Neural crest cell (in vitro differentiated cells): ENCODE data around the gene SMAD2. TPM values are rescaled to one million over a fixed set of nuclear protein-coding genes. Genes with fewer than 3 reads are reported as not detected.
A peak's percentile ranks its signal among the peaks of the same experiment; 100 is the strongest.

Experiments
- DNase-seq: peaks from one replicate; pipeline ENCODE4 v3.0.0; 2021; ENCODE audit warnings: low read depth, mixed read lengths, low spot score
- H3K27ac Mint-ChIP-seq: one replicate; pipeline ENCODE4 v1.8.0; 2021; ENCODE audit warnings: mild to moderate bottlenecking, mixed read lengths; ENCODE audit not compliant: unreplicated experiment
- H3K27me3 Mint-ChIP-seq: 2 replicates; pipeline ENCODE4 v1.8.0; 2021; ENCODE audit warnings: low read depth, mild to moderate bottlenecking, mixed read lengths
- H3K36me3 Mint-ChIP-seq: 2 replicates; pipeline ENCODE4 v1.8.0; 2021; ENCODE audit warnings: low read depth, mild to moderate bottlenecking, mixed read lengths
- H3K4me1 Mint-ChIP-seq: 2 replicates; pipeline ENCODE4 v1.8.0; 2021; ENCODE audit warnings: mixed read lengths
- H3K4me3 Mint-ChIP-seq: one replicate; pipeline ENCODE4 v1.8.0; 2021; ENCODE audit warnings: mild to moderate bottlenecking, mixed read lengths
- H3K9me3 Mint-ChIP-seq: 2 replicates; pipeline ENCODE4 v1.8.0; 2021; ENCODE audit warnings: mixed read lengths
- total RNA-seq: library from RNA; stranded (reverse); gene quantifications from 2 replicates; pipeline ENCODE4 v1.2.1, GENCODE V29; 2021
- TF ChIP-seq, protein P1 (sequence below): fragments of 200-600 bp; sonication (generic); conservative IDR thresholded peaks from 2 replicates; pipeline ENCODE4 v1.5.0; 2021; ENCODE audit warnings: antibody characterized with exemption, mild to moderate bottlenecking

SMAD2 gene
- total RNA-seq, 1 donor from 2014 or later = 117 TPM

DNA sequence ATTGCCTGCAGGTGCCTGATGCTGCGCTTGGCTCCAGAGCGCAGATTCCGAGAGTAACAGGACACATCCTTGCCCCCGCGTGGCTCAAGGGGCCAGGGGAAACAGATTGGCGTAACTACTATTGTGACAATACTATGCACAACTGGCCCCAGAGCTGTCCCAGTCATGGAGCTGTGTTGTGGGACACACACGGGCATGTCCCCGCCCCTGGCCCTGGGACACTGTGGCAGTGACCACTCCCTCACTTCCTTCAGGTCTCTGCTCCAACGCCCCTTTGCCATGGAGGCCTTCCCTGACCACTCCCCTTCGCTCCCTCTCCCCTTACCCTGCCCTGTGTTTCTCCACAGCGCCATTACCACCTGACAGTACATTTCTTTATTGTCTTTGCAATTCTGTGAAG lies 132.1 kb downstream of the SMAD2 start:
- H3K36me3 Mint-ChIP-seq = no peaks in the 10 kb centered on the region
- no peaks in the 10 kb centered on the region for H3K9me3 Mint-ChIP-seq
- no peaks in the 10 kb centered on the region for H3K27me3 Mint-ChIP-seq
- no peak overlapping the region for H3K4me3 Mint-ChIP-seq
- H3K4me1 Mint-ChIP-seq = no peaks in the 10 kb centered on the region
- TF ChIP-seq, protein P1, sequence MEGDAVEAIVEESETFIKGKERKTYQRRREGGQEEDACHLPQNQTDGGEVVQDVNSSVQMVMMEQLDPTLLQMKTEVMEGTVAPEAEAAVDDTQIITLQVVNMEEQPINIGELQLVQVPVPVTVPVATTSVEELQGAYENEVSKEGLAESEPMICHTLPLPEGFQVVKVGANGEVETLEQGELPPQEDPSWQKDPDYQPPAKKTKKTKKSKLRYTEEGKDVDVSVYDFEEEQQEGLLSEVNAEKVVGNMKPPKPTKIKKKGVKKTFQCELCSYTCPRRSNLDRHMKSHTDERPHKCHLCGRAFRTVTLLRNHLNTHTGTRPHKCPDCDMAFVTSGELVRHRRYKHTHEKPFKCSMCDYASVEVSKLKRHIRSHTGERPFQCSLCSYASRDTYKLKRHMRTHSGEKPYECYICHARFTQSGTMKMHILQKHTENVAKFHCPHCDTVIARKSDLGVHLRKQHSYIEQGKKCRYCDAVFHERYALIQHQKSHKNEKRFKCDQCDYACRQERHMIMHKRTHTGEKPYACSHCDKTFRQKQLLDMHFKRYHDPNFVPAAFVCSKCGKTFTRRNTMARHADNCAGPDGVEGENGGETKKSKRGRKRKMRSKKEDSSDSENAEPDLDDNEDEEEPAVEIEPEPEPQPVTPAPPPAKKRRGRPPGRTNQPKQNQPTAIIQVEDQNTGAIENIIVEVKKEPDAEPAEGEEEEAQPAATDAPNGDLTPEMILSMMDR = no peak
- H3K27ac Mint-ChIP-seq = peak overlapping the region; percentile 11
- DNase-seq = no peak

DNA sequence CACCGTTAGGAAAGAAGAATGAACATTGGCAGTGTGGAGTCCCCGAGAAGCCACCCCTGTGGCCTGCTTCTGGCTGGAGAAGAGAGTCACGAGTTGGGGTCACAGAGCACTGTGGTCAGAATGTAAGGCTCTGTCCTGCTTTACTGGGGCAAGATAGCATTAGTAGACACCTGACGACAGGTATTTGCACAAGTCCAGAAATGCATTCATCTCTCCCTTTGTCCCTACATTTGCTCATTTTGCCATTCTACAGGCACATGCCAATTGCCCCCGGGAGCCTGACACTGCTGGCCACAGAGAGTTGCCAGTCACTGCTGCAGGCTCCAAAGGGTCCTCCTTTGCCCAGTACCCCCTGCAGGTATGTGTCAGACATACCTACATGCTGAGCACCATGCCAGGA lies 133.3 kb downstream of the SMAD2 start:
- TF ChIP-seq, protein P1 = no peak
- H3K4me1 Mint-ChIP-seq = no peaks in the 10 kb centered on the region
- DNase-seq = no peak
- H3K4me3 Mint-ChIP-seq = no peak overlapping the region
- H3K27me3 Mint-ChIP-seq = no peaks in the 10 kb centered on the region
- H3K36me3 Mint-ChIP-seq = no peaks in the 10 kb centered on the region
- no peak overlapping the region for H3K27ac Mint-ChIP-seq
- no peaks in the 10 kb centered on the region for H3K9me3 Mint-ChIP-seq

GRCh38 chr18:47795434-47795814 lies 135.0 kb downstream of the SMAD2 start:
- Mint-ChIP-seq H3K27me3 (no peaks in the 10 kb centered on the region), H3K4me3 (no peak overlapping the region), H3K4me1 (no peaks in the 10 kb centered on the region), H3K27ac (no peak overlapping the region), H3K36me3 (no peaks in the 10 kb centered on the region), H3K9me3 (no peaks in the 10 kb centered on the region)
- no peak for DNase-seq
- TF ChIP-seq, protein P1 = no peak

GRCh38 chr18:47794725-47795433 lies 135.6 kb downstream of the SMAD2 start:
- no peaks in the 10 kb centered on the region for H3K9me3 Mint-ChIP-seq
- no peaks in the 10 kb centered on the region for H3K36me3 Mint-ChIP-seq
- no peaks in the 10 kb centered on the region for H3K4me1 Mint-ChIP-seq
- TF ChIP-seq, protein P1 = no peak
- no peaks in the 10 kb centered on the region for H3K27me3 Mint-ChIP-seq
- no peak for DNase-seq
- H3K27ac Mint-ChIP-seq = no peak overlapping the region
- no peak overlapping the region for H3K4me3 Mint-ChIP-seq

DNA sequence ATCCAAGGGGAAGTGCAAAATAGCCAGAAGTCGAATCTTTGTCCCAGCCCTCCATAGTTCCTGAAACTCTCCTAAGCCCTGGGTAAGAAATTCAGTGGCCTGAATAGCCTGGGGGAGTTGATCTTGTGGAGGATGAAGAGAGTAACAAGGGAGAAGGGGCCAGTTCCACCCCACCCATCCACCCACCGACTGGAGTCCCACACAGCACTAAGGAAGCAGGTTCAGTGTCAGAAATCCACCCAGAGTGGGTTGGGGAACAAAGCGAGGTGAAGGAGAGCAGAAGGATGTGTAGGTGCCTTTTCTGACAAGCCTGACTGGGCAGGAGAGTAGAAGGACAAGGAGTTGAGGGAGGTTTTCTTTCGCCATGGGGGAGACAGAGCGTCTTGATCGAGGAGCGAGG lies 136.8 kb downstream of the SMAD2 start:
- H3K36me3 Mint-ChIP-seq = no peaks in the 10 kb centered on the region
- DNase-seq = no peak
- TF ChIP-seq, protein P1 = no peak
- no peak overlapping the region for H3K27ac Mint-ChIP-seq
- H3K4me1 Mint-ChIP-seq = no peaks in the 10 kb centered on the region
- H3K9me3 Mint-ChIP-seq = no peaks in the 10 kb centered on the region
- no peak overlapping the region for H3K4me3 Mint-ChIP-seq
- no peaks in the 10 kb centered on the region for H3K27me3 Mint-ChIP-seq
